NCI-H774 (cell line): Measurements from ENCODE around the gene TAF13.

Source experiments
- DNase-seq: peaks from one replicate; lab custom pipeline; 2025; lab: John Stamatoyannopoulos, UW

Gene TAF13

GRCh38 chr1:109075531-109076490 is at the start of gene TAF13:
TSS of gene TAF13 (minus strand) at chr1:109076003. CDS start at chr1:109075947, 56 bp downstream.
- peak; percentile 91 for DNase-seq

- no peak for DNase-seq
These were observed 44.6 kb upstream of the TAF13 start for GRCh38 chr1:109120356-109120755.

- DNase-seq, result no peak
These were observed 42.3 kb upstream of the TAF13 start for GRCh38 chr1:109118089-109118488.

GRCh38 chr1:109116286-109116685 is 40.5 kb upstream of the TAF13 start:
- DNase-seq, result peak; percentile 68

- DNase-seq, result no peak
These were observed 39.9 kb upstream of the TAF13 start for GRCh38 chr1:109115685-109116084.

- no peak for DNase-seq
These were observed 38.5 kb upstream of the TAF13 start for GRCh38 chr1:109114342-109114674.

GRCh38 chr1:109113590-109114341 is 38.0 kb upstream of the TAF13 start, which contains the start of gene ELAPOR1:
TSS of gene ELAPOR1 (plus strand) at chr1:109114115. CDS start at chr1:109114184, 69 bp downstream.
- peak; percentile 76 for DNase-seq

- DNase-seq, result peak; percentile 90
These were observed 37.0 kb upstream of the TAF13 start for GRCh38 chr1:109112652-109113285.

- DNase-seq, result no peak
These were observed 36.4 kb upstream of the TAF13 start for GRCh38 chr1:109112056-109112651.

GRCh38 chr1:109111386-109112055 is 35.7 kb upstream of the TAF13 start:
- no peak for DNase-seq

- DNase-seq, result no peak
These were observed 34.1 kb upstream of the TAF13 start for GRCh38 chr1:109109906-109110305.

GRCh38 chr1:109107785-109108184 is 32.0 kb upstream of the TAF13 start:
- DNase-seq, result no peak

- DNase-seq, result no peak
These were observed 30.1 kb upstream of the TAF13 start for GRCh38 chr1:109105881-109106280.

- DNase-seq, result no peak
These were observed 28.8 kb upstream of the TAF13 start for GRCh38 chr1:109104364-109105151.

GRCh38 chr1:109099938-109100773 is 24.4 kb upstream of the TAF13 start:
- peak; percentile 96 for DNase-seq

GRCh38 chr1:109096120-109096519 is 20.3 kb upstream of the TAF13 start:
- DNase-seq, result no peak

GRCh38 chr1:109095631-109096030 is 19.8 kb upstream of the TAF13 start:
- DNase-seq, result no peak

- no peak for DNase-seq
These were observed 19.1 kb upstream of the TAF13 start for GRCh38 chr1:109094871-109095270.

- no peak for DNase-seq
These were observed 18.6 kb upstream of the TAF13 start for GRCh38 chr1:109094377-109094803.

GRCh38 chr1:109091839-109092193 is 16.0 kb upstream of the TAF13 start:
- no peak for DNase-seq
